Measurements from ENCODE around the gene SEPTIN7.

Gene SEPTIN7

GRCh38 chr7:35819310-35819709, 18.5 kb downstream of the SEPTIN7 start:
- no peak for TF ChIP-seq CTCF (IDR thresholded peaks at IDR 0.05; ENCODE audit: extremely low read depth, missing control alignments)
- DNase-seq (ENCODE audit: low spot score): no peak

DNA sequence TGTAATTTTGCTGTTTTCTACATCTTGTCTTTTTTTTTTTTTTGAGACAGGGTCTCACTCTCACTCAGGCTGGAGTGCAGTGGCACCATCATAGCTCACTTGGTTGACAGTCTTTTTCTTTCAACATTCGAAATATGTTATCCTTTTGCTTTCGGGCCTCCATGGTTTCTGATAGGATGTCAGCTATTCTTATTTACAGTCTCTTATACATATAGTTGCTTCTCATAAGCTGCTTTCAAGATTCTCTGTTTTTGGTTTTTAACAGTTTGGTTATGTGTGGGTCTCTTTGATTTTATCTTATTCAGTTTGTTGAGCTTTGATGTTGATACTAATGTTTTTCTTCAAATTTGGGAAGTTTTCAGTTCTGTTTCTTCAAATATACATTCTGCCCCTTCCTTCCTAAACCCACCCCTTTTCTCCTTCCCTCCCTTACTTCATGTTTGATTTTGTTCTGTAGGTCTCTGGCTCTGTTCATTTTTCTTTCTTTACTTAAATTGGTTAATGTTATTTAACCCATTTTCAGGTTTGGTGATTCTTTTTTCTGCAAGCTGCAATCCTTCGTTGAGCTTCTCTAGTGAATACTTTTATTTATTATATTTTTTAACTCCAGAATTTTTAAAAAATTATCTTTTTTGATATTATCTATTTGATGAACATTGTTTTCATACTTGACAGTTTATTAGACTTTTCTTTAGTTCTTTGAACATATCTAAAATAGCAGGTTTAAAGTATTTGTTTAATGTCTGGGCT, 19.3 kb downstream of the SEPTIN7 start:
- no peak for TF ChIP-seq CTCF (IDR thresholded peaks at IDR 0.05; ENCODE audit: extremely low read depth, missing control alignments)
- no peak for DNase-seq (ENCODE audit: low spot score)

- TF ChIP-seq CTCF (IDR thresholded peaks at IDR 0.05; ENCODE audit: extremely low read depth, missing control alignments): no peak
- no peak for DNase-seq (ENCODE audit: low spot score)
These were observed 20.0 kb downstream of the SEPTIN7 start for GRCh38 chr7:35820858-35821257.

GRCh38 chr7:35823440-35823839, 22.6 kb downstream of the SEPTIN7 start:
- TF ChIP-seq CTCF (IDR thresholded peaks at IDR 0.05; ENCODE audit: extremely low read depth, missing control alignments): no peak
- no peak for DNase-seq (ENCODE audit: low spot score)

- DNase-seq (ENCODE audit: low spot score): no peak
- no peak for TF ChIP-seq CTCF (IDR thresholded peaks at IDR 0.05; ENCODE audit: extremely low read depth, missing control alignments)
These were observed 25.1 kb downstream of the SEPTIN7 start for GRCh38 chr7:35825974-35826373.

DNA sequence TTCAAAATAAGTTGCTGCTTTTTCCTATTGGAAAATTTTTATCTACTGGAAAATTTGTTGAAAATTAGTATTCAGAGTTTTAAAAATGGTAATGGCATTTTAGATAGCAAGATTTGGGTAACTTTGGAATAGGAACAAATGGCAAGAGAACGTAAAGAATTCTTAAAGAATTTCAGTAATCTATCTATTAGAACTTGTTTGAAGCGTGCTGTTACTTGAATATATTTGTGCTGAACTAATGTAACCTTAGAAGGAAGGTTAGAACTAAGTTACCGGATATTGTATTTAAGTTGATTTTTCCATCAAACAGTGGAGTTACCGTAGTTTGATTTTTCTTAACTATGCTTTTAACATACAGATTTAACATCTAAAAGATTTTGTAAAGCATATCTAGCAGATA, 25.9 kb downstream of the SEPTIN7 start:
- no peak for DNase-seq (ENCODE audit: low spot score)
- TF ChIP-seq CTCF (IDR thresholded peaks at IDR 0.05; ENCODE audit: extremely low read depth, missing control alignments): no peak

DNA sequence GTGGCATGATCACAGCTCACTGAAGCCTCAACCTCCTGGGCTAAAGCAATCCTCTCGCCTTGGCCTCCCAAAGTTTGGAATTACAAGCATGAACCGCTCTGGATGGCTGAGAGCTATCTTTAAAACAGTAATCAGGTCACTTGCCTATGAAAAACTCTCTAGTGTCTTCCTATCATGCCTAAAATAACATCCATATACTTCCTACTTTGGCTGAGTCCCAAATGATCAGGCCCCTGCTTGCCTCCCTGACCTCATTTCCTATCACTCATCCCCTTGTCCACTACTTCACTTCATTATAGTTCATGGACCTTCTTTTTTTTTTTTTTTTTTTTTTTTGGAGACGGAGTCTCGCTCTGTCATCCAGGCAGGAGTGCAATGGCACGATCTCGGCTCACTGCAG, 28.0 kb downstream of the SEPTIN7 start:
- no peak for DNase-seq (ENCODE audit: low spot score)
- no peak for TF ChIP-seq CTCF (IDR thresholded peaks at IDR 0.05; ENCODE audit: extremely low read depth, missing control alignments)
